SK-N-SH (cell line): ENCODE measurements around the gene NUTM2G. TPM values are rescaled to one million over a fixed set of nuclear protein-coding genes. Genes with fewer than 3 reads are reported as not detected.

ENCODE experiments used
- polyA plus RNA-seq, 3 experiments: library from polyadenylated mRNA; depleted of rRNA; stranded (reverse); fragments of >200 nt; gene quantifications; 2 replicates each; pipeline ENCODE4 v1.2.3, GENCODE V29; 2012

NUTM2G gene
- polyA plus RNA-seq, 1 of the 3 experiments (the other 2 are of a cell fraction), result not detected

Other genes starting within 250 kb of the NUTM2G start
- 2.4 and 4.8 TPM in 2 replicates for gene ZNF510, start 150.8 kb upstream of the NUTM2G start, polyA plus RNA-seq (2012; rRNA removed)
- gene ZNF782, start 74.3 kb upstream of the NUTM2G start, polyA plus RNA-seq (2012; rRNA removed), result 1.3 TPM in 2 replicates
- gene CTSV, start 110.3 kb downstream of the NUTM2G start, polyA plus RNA-seq (2012; rRNA removed), result 3.1 TPM in 2 replicates